GM23338 (cell line): ENCODE results near the gene SIAE. TPM values are rescaled to one million over a fixed set of nuclear protein-coding genes. Genes with fewer than 3 reads are reported as not detected.

Experiments
- ATAC-seq: fragments of 200-7000 bp; cut with Tn5 transposase; 3 replicates; pipeline ENCODE4 v1.9.1; 2020
- DNase-seq: peaks from one replicate; pipeline ENCODE4 v3.0.0-alpha.2; 2015; ENCODE audit warnings: low spot score
- H2AFZ ChIP-seq: fragments of 200-600 bp; sonication (generic); 2 replicates; pipeline ENCODE4 v1.8.0; 2016; ENCODE audit warnings: antibody characterized with exemption, mild to moderate bottlenecking, moderate library complexity
- H3F3A ChIP-seq: fragments of 200-600 bp; sonication (generic); replicated peaks from 2 replicates; pipeline ENCODE4 v1.8.0; 2017; ENCODE audit warnings: antibody characterized with exemption, mixed run types, low read depth
- H3K27ac ChIP-seq: fragments of 200-600 bp; sonication (generic); 2 replicates; pipeline ENCODE4 v1.6.1; 2016; ENCODE audit warnings: low read depth
- H3K27me3 ChIP-seq: fragments of 200-600 bp; sonication (generic); 2 replicates; pipeline ENCODE4 v1.8.0; 2016; ENCODE audit warnings: mild to moderate bottlenecking, mixed run types, moderate library complexity; ENCODE audit not compliant: insufficient read depth
- H3K36me3 ChIP-seq: fragments of 200-600 bp; sonication (generic); 2 replicates; pipeline ENCODE4 v1.8.0; 2016; ENCODE audit warnings: mild to moderate bottlenecking; ENCODE audit not compliant: insufficient read depth
- H3K4me1 ChIP-seq: fragments of 200-600 bp; sonication (generic); 2 replicates; pipeline ENCODE4 v1.8.0; 2016; ENCODE audit warnings: mild to moderate bottlenecking, moderate library complexity; ENCODE audit not compliant: insufficient read depth
- H3K4me2 ChIP-seq: fragments of 200-600 bp; sonication (generic); 2 replicates; pipeline ENCODE4 v1.7.1; 2017; ENCODE audit warnings: mixed run types
- H3K4me3 ChIP-seq: fragments of 200-600 bp; sonication (generic); 2 replicates; pipeline ENCODE4 v1.6.1; 2016; ENCODE audit warnings: mixed run types
- H3K79me2 ChIP-seq: fragments of 200-600 bp; sonication (generic); replicated peaks from 2 replicates; pipeline ENCODE4 v1.8.0; 2017; ENCODE audit warnings: mild to moderate bottlenecking; ENCODE audit not compliant: insufficient read depth
- H3K9me2 ChIP-seq: fragments of 200-600 bp; sonication (generic); 2 replicates; pipeline ENCODE4 v1.8.0; 2017; ENCODE audit not compliant: insufficient read depth
- H4K20me1 ChIP-seq: fragments of 200-600 bp; sonication (generic); replicated peaks from 2 replicates; pipeline ENCODE4 v1.8.0; 2017; ENCODE audit warnings: mild to moderate bottlenecking; ENCODE audit not compliant: insufficient read depth
- H3K27ac Mint-ChIP-seq: 2 replicates; pipeline ENCODE4 v1.8.0; 2020; ENCODE audit warnings: inconsistent platforms, mild to moderate bottlenecking, moderate library complexity, mixed read lengths
- H3K27me3 Mint-ChIP-seq: 3 replicates; pipeline ENCODE4 v1.8.0; 2022; ENCODE audit warnings: low read depth, mild to moderate bottlenecking, moderate library complexity, mixed read lengths, inconsistent platforms; ENCODE audit not compliant: insufficient read depth, poor library complexity
- H3K36me3 Mint-ChIP-seq: 3 replicates; pipeline ENCODE4 v1.8.0; 2021; ENCODE audit warnings: low read depth, mild to moderate bottlenecking, inconsistent platforms, moderate library complexity, mixed read lengths
- H3K4me1 Mint-ChIP-seq: 3 replicates; pipeline ENCODE4 v1.8.0; 2020; ENCODE audit warnings: mild to moderate bottlenecking, inconsistent platforms, mixed read lengths
- H3K4me3 Mint-ChIP-seq: 3 replicates; pipeline ENCODE4 v1.8.0; 2021; ENCODE audit warnings: moderate library complexity, mild to moderate bottlenecking, inconsistent platforms, mixed read lengths
- H3K9me3 Mint-ChIP-seq: 3 replicates; pipeline ENCODE4 v1.8.0; 2020; ENCODE audit warnings: moderate library complexity, mild to moderate bottlenecking, inconsistent platforms, mixed read lengths
- CREB1 ChIP-seq: fragments of 250-450 bp; sonication (Bioruptor Pico); IDR thresholded peaks from 2 replicates; pipeline ENCODE4 v1.5.0; 2020; ENCODE audit warnings: low read depth, mild to moderate bottlenecking, moderate library complexity
- CTCF ChIP-seq, 2 experiments: fragments of 200-600 bp in 1 of 2; sonication (generic) in 1 of 2; conservative IDR thresholded peaks; 2 replicates each; pipeline versions ENCODE4 v1.5.1 to v1.6.1; 2016 to 2017; ENCODE audit warnings: antibody characterized with exemption in 2 of 2, low read depth in 2 of 2, mild to moderate bottlenecking in 2 of 2, moderate library complexity in 1 of 2
- EZH2 ChIP-seq: fragments of 200-600 bp; sonication (generic); IDR thresholded peaks from one replicate; pipeline ENCODE4 v1.8.0; 2017; ENCODE audit warnings: antibody characterized with exemption, mild to moderate bottlenecking, low read depth; ENCODE audit not compliant: unreplicated experiment
- NANOG ChIP-seq: IDR thresholded peaks from 2 replicates; pipeline ENCODE4 v1.6.1; 2016; ENCODE audit warnings: antibody characterized with exemption, borderline replicate concordance
- POLR2AphosphoS5 ChIP-seq: IDR thresholded peaks from 2 replicates; pipeline ENCODE4 v1.6.1; 2016; ENCODE audit warnings: antibody characterized with exemption, low read depth
- REST ChIP-seq: IDR thresholded peaks from one replicate; pipeline ENCODE4 v1.6.1; 2018; ENCODE audit warnings: antibody characterized with exemption; ENCODE audit not compliant: unreplicated experiment
- STAT1 ChIP-seq: IDR thresholded peaks from one replicate; pipeline ENCODE4 v1.6.1; 2016; ENCODE audit warnings: antibody characterized with exemption; ENCODE audit not compliant: unreplicated experiment
- ZNF114 ChIP-seq: fragments of 250-450 bp; sonication (Bioruptor Pico); IDR thresholded peaks from 2 replicates; pipeline ENCODE4 v1.5.0; 2020; ENCODE audit warnings: mild to moderate bottlenecking, moderate library complexity
- ZNF331 ChIP-seq: fragments of 250-450 bp; sonication (Bioruptor Pico); IDR thresholded peaks from 2 replicates; pipeline ENCODE4 v1.5.0; 2020; ENCODE audit warnings: low read depth, mild to moderate bottlenecking, moderate library complexity
- ZNF462 ChIP-seq: fragments of 250-450 bp; sonication (Bioruptor Pico); IDR thresholded peaks from 2 replicates; pipeline ENCODE4 v1.5.0; 2020; ENCODE audit warnings: mild to moderate bottlenecking, moderate library complexity
- polyA plus RNA-seq: library from polyadenylated mRNA; unstranded; fragments of >200 nt; fragmentation: Nextera tagmentation; extraction: Ambion mirVana; gene quantifications from 2 replicates; pipeline ENCODE4 v1.2.1, GENCODE V29; 2016
- total RNA-seq: library from RNA; depleted of rRNA; stranded (reverse); fragments of >200 nt; shearing (Covaris generic); gene quantifications from 2 replicates; pipeline ENCODE4 v1.2.3, GENCODE V29; 2014

Gene SIAE
- total and polyA plus RNA-seq, 2 experiments from 2014 or later, result 1.1 to 1.7 TPM

- no peak overlapping the region for H3K4me2 ChIP-seq
- Mint-ChIP-seq H3K4me3 (no peak overlapping the region), H3K27ac (no peak overlapping the region), H3K4me1 (peaks cover 21% of the 10 kb centered on the region), H3K27me3 (peaks cover 7% of the 10 kb centered on the region), H3K36me3 (no peaks in the 10 kb centered on the region), H3K9me3 (no peaks in the 10 kb centered on the region)
- no peak overlapping the region for H3K4me3 ChIP-seq
- no peaks in the 10 kb centered on the region for H3K36me3 ChIP-seq
- no peaks in the 10 kb centered on the region for H3K27me3 ChIP-seq
- H3K27ac ChIP-seq, result no peak overlapping the region
- peaks cover 17% of the 10 kb centered on the region for H3K4me1 ChIP-seq
- no peak overlapping the region for H2AFZ ChIP-seq
- no peaks in the 10 kb centered on the region for H4K20me1 ChIP-seq
- H3K9me2 ChIP-seq, result no peaks in the 10 kb centered on the region
- H3F3A ChIP-seq, result no peaks in the 10 kb centered on the region
- no peak for ATAC-seq
- no peaks in the 10 kb centered on the region for H3K79me2 ChIP-seq
- TF ChIP-seq CREB1 (CRISPR knock-in tag) (no peak), CTCF (conservative IDR thresholded peaks at IDR 0.05; ENCODE audit: low read depth in 2 of 2) (no peak), ZNF114 (no peak), NANOG (no peak), REST (no peak), ZNF331 (CRISPR knock-in tag) (no peak), STAT1 (no peak), ZNF462 (no peak), POLR2AphosphoS5 (no peak), EZH2 (no peak)
- DNase-seq, result no peak
Observed at GRCh38 chr11:124658986-124659385, 14.6 kb downstream of the SIAE start.
